GM15510 (cell line): ENCODE results near the gene SYS1.

Experiments used
- POLR2A ChIP-seq: IDR thresholded peaks from 3 replicates; pipeline ENCODE4 v1.6.1; 2011; ENCODE audit warnings: borderline replicate concordance; ENCODE audit not compliant: insufficient read length; ENCODE audit errors: extremely low read depth

SYS1 gene

DNA sequence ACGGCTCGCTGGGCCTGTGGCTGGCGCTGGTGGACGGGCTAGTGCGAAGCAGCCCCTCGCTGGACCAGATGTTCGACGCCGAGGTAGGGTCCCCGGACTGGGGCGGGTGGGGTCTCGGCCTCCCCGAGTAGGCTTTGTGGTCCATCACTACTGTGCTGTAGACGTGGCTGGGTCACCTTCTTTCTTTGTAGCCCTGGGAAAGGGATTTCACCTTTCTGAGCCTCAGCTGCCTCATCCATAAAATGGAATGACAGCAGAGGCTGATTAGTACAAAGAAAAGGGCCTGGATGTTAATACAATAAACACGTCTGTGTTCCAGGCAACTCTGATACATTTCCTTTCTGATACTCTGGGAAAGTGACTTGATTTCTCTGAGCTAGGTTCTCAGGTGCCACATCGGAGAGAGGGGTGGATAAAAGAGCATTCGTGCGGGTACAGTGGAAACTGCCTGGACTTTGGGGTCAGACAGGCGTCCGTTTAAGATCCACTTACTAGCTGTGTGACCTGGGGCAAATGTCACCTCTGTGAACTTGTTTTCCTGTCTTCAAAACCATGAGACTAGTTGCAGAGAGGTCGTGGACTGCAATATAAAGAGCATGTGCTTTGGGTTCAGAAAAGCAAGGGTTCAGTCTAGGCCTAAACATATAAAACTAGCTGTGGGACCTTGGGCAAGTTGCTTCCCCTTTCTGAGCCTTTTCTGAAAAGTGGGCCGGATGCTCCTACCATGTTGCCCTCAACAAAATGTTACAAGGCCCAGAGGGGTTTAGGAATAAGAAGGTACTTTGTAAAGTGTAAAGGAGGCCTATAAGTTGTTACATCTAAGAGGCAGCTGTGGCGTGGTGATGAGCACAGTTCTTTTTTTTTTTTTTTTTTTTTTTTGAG, 896 bp downstream of the SYS1 start:
- no peak for TF ChIP-seq POLR2A

DNA sequence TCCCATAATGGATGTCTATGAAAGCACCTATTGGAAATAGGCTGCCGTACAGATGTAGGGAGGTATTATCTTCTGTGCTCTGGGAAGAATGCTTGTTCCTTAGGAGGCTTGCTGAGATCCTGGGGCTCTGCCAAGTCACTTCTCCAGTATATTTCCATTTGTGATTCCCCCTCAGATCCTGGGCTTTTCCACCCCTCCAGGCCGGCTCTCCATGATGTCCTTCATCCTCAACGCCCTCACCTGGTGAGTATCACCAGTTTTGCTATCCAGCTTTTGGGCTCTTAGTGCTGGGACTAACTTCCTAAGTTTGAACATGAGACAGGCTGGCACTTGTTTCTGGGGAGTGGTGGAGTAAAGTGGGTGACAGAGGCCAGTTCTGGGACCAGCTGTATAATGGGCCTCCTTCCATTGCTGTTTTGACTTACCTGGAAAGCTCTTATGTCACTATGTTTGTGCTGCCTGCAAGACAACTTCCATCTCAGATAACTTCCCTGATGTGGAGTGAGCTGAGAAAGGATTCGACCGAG, 2.6 kb downstream of the SYS1 start:
- no peak for TF ChIP-seq POLR2A

DNA sequence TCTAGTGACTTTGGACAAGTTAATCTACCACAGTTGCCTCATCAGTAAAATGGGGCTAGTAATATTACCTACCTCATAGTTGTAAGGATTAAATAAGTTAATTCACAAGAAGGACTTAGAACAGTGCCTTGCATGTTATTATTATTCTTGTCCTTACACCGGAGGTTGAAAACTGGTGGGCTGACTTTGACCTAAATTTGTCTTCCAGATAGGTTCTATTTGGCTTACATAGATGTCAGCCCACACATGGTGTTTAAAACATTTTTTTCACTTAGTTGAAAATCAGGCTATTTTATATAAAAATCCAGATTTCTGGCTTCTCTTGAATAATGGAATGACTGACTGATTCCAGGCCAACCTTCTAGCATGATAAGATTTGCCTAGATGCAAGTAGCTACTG, 3.2 kb downstream of the SYS1 start:
- TF ChIP-seq POLR2A, result no peak

DNA sequence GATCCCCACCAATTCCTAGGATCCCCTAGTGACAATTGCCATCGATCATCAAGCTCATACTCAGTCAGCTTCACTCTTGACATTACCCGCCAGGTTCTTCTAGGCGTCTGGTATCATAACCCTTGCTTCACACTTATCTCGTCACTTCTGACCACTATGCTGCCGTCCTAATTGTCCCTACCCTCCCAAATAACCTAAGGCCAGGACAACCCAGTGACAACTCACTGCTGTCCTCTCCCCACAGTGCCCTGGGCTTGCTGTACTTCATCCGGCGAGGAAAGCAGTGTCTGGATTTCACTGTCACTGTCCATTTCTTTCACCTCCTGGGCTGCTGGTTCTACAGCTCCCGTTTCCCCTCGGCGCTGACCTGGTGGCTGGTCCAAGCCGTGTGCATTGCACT, 3.7 kb downstream of the SYS1 start:
- no peak for TF ChIP-seq POLR2A

DNA sequence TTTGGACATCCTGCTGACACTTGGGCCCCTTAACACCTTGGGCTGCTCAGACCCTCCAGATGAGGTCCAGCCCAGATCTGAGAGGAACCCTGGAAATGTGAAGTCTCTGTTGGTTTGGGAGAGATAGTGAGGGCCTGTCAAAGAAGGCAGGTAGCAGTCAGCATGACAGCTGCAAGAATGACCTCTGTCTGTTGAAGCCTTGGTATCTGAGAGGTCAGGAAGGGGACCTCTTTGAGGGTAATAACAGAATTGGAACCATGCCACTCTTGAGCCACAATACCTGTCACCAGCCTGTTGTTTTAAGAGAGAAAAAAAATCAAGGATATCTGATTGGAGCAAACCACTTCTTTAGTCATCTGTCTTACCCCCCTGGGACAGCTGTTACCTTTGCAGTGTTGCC, 4.2 kb downstream of the SYS1 start:
- no peak for TF ChIP-seq POLR2A

DNA sequence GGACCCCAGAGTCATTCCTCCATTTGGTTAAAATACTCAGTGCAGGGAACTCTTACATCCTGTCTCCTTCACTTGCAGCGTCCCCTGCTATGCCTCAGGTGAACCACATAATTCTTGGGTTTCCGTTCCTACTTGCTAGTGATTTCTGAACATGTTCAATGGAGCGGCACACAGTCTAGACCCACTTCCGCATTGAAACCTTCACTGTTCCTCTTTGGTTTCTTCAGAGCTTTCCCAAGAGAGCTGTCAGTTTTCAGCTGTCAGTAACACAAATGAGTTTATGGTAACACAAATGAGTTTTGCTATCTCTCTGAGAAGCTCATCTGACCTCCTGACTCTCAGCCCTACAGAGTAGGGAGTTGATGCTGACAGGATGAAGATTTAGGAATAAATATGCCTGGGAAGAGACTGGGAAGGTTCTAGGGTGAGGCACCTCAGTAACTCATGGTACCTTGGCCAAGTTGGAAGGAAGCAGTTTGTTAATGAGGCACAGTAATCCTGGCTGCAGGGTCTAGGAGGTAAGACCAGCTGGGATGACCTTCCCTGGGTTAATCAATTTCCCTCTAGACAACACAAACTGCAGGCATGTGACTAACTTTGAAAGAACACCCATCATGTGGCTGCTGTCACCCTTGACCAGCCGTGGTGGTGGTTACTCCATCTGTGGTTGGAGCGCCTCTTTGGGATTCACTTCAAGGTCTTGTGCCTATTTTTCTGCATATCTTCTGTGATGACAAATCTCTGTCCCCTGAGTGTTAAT, 5.4 kb downstream of the SYS1 start:
- TF ChIP-seq POLR2A, result no peak

DNA sequence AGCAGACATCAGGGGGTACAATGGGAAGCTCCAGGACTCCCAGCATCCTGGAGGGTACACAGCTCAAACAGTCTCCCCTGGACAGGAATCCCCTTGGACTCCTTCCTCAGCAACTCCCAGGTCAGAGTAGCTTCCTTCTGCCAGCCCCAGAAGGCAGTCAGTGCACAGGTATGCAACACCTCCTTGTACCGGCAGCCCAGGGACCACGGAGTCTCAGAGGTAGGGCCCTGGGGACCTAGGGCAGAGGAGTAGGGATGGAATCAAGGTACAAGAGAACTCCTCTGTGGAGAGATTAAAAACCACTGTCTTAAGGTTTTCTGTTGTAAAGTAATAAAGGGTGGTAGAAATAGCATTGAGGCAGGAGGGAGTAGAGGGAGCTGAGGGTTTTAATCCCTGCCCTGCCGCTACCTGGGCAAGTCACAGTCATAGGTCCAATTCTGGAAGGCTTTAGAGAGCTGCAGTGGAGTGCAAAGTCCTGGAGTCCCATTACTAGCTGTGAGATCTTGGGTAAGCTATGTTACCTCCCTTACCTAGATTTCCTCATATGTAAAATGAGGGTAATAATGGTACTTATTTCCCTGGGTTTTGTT, 7.7 kb downstream of the SYS1 start:
- no peak for TF ChIP-seq POLR2A

DNA sequence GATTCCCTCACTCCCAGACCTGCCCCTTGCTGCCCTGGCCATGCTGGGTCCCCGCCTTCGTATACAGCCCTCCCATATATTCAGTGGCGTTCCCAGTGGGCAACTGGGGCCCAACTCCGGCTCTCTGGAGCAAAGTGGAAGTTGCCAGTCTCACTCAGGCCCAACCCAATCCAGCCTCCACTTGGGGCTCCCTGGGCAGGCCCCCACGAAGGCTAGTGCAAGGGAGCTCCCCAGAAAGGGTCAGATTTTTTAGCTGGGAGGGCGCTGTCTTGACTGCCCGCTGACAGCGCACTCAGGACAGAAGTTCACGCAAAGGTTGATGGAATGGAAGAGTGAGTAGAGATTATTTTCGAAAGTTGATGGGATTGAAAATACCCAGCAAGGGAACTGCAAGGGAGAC, 9.3 kb downstream of the SYS1 start:
- no peak for TF ChIP-seq POLR2A

DNA sequence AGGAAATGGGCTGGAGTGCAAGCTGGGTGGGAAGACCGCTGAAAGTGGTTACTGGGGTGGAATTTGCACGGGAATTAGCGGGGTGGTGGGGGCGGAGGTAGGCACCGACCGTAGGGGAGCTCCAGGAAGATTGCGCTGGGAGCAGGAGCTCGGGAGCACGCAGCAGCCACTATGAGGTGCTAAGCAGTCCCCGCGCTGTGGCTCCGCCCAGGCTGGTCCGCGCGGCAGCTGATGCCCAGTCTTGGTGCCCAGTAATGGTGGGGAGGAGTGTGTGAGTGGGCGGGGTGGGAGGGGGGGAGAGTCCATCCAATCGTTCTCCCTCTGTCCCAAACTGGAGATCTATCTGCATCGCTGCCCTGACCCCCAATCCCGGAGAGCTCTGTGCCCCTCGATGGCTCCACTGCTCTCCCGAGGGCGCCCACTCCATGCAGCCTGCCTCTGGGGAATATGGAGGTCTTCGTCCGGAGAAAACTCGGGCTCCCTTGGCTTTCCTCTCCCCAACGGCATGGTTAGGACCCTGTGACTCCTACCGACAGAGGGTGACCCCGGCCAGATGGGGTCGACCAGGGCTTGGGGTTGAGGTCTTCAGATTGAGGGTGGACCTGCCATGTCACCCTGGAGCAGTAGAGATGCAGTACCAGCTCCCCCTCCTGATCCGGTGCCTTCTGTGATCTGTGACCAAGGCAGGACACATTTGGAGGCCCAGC, 9.8 kb downstream of the SYS1 start:
- no peak for TF ChIP-seq POLR2A

DNA sequence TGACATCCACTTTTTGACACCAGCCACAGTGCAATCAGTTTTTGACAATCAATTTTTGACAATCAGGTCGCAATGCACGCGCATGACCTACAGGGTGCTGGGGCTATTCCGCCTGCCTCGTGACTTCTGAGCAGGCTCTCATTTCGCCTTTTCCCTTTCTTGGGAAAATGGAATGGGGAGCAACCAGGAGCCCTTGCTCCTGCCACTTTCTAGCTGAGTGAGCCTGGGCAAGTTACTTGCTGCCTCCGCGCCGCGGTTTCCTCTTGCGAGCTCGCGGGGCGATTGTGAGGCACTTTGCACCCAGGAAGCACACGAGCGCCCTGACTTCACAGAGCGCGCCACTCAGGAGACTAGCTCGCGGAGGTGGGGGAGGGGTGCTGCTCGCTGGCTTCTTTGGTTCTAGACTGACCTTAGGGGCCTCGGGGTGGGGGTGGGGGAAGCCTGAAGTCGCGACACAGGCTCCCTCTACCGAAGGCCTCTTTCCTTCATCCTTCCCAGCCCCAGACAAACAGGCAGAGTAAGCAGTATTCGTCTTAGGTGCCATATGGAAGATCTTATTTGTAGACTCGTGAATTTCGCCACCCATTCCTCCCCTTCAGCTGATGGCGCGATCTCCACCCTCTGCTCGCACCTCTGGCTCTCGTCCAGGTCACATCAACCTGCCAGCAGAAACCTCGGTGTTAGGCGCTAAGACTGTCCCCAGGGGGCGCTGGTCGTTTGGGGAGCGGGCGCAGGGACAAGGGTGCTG, 10.6 kb downstream of the SYS1 start:
- TF ChIP-seq POLR2A, result no peak

DNA sequence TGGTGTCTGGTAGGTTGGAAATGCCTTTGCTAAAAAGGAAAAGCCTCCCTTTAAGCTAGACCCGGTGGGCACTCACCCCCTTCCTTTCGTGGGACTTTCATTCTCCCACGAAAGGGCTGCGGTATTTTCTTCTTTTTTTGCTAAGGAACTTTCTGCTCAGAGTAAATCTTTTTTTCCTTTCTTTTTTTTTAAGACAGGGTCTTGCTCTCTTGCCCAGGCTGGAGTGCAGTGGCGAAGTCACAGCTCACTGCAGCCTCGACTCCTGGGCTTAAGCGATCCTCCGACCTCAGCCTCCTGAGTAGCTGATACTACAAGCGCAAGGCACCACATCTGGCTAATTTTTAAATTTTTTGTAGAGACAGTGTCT, 11.1 kb downstream of the SYS1 start:
- no peak for TF ChIP-seq POLR2A

DNA sequence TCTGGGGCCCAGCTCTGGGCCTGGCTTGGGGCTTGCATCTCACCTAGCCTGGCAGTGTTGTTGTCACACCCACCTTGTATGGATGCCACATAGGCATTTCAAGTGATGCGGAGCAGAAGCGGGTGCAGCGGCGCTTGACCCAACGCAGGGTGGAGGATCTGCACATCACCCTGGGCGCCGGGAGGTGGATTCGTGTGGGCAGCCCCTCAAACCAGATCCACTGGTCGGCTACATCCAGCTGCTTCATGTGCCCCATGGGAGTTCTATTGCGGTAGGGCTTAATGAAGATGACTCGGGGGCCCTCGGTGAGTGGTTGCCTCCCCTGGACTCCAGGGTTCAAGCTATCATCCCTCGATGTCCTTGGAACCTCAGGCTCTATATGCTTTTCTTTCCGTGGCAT, 12.0 kb downstream of the SYS1 start:
- TF ChIP-seq POLR2A, result no peak

DNA sequence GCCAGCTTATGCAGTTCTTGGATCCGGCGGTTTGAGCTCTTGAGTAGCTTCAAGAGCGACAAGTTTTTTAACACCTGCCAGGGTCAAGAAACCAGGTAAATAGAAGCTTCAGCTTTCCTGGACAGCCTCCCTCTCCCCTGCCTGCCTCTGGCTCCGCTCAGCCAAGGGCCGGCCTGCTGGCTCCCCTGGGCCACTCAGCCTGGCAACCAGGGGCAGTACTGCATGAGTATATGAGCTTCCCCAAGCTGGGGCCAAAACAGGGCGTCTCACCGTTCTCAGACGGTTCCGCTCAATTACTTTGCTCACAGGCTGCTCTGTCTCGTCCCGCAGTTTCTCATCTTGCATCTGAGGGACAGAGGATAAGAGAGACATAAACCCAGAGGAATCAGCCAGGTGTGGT, 14.3 kb downstream of the SYS1 start:
- TF ChIP-seq POLR2A, result no peak

DNA sequence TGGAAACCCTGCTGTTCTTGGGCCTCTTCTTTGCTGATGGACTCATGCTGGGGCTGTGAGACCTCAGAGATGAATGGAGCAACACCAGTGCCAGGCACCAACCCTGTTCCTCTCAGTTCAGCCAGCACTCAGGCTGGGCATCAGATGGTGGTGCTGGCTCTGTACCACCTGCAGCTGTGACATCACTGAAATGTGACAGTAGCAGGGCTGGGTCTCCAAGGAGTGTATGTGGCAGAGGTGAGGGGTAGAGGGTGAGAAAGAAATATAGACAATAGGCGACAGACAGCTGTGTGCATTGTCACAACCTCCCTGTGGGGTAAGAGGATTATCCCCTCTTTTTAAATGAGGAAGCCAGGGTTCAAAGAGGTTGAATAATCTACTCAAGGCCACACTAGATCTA, 15.2 kb downstream of the SYS1 start, which contains the start of gene TP53TG5:
Gene TP53TG5, minus strand, starts transcription at position 135 of the 400 bp plus-strand sequence. Its CDS starts 89 bp downstream, at position 46.
- TF ChIP-seq POLR2A, result no peak
